H1 (cell line): ENCODE results near the gene CDX2. TPM values are rescaled to one million over a fixed set of nuclear protein-coding genes. Genes with fewer than 3 reads are reported as not detected.

Experiments
- ASH2L ChIP-seq: fragments of 200-600, 300-600 bp; sonication (generic); IDR thresholded peaks from one replicate; pipeline ENCODE4 v1.7.1; 2017; ENCODE audit warnings: low read length
- BACH1 ChIP-seq: IDR thresholded peaks from 2 replicates; pipeline ENCODE4 v1.6.1; 2012; ENCODE audit warnings: low read length, improper control_type of control experiment
- CTCF ChIP-seq, 3 experiments: IDR thresholded peaks; 1 replicate in 2 of 3; 2 replicates in 1 of 3; pipeline versions ENCODE4 v1.5.1 to v1.6.1; 2011; ENCODE audit warnings: low read length in 3 of 3, mild to moderate bottlenecking in 3 of 3, inconsistent platforms in 2 of 3, low read depth in 1 of 3, moderate library complexity in 1 of 3; ENCODE audit not compliant: insufficient read depth in 1 of 3; ENCODE audit errors: control extremely low read depth in 1 of 3
- EZH2 ChIP-seq: fragments of 200-600 bp; sonication (generic); IDR thresholded peaks from 2 replicates; pipeline ENCODE4 v1.7.1; 2012; ENCODE audit warnings: low read depth, mild to moderate bottlenecking, moderate library complexity, low read length, inconsistent platforms; ENCODE audit not compliant: severe bottlenecking
- GABPA ChIP-seq: IDR thresholded peaks from 2 replicates; pipeline ENCODE4 v1.6.1; 2011; ENCODE audit warnings: mild to moderate bottlenecking, low read length, moderate library complexity, borderline replicate concordance; ENCODE audit not compliant: insufficient read depth
- GTF2F1 ChIP-seq: IDR thresholded peaks from 2 replicates; pipeline ENCODE4 v1.6.1; 2012; ENCODE audit warnings: low read depth, low read length, improper control_type of control experiment, borderline replicate concordance
- JUND ChIP-seq: IDR thresholded peaks from 2 replicates; pipeline ENCODE4 v1.6.1; 2011; ENCODE audit warnings: mild to moderate bottlenecking, improper control_type of control experiment, low read length
- KDM5A ChIP-seq: fragments of 200-600 bp; IDR thresholded peaks from 2 replicates; pipeline ENCODE4 v1.7.1; 2012; ENCODE audit warnings: mild to moderate bottlenecking, low read length, inconsistent platforms, mixed read lengths
- MAFK ChIP-seq: IDR thresholded peaks from 2 replicates; pipeline ENCODE4 v1.6.1; 2012; ENCODE audit warnings: low read depth, mild to moderate bottlenecking, improper control_type of control experiment, low read length
- MAX ChIP-seq: IDR thresholded peaks from 2 replicates; pipeline ENCODE4 v1.6.1; 2012; ENCODE audit warnings: inconsistent platforms
- NANOG ChIP-seq: IDR thresholded peaks from 2 replicates; pipeline ENCODE4 v1.6.1; 2011; ENCODE audit warnings: low read length, low read depth, mild to moderate bottlenecking, inconsistent platforms; ENCODE audit not compliant: insufficient read depth, poor library complexity, severe bottlenecking
- NRF1 ChIP-seq: IDR thresholded peaks from 2 replicates; pipeline ENCODE4 v1.6.1; 2011; ENCODE audit warnings: mild to moderate bottlenecking, low read depth, low read length, improper control_type of control experiment
- POLR2A ChIP-seq, 2 experiments: IDR thresholded peaks; 1 replicate in 1 of 2; 2 replicates in 1 of 2; pipeline ENCODE4 v1.6.1; 2011; ENCODE audit warnings: low read depth in 2 of 2, low read length in 2 of 2, mild to moderate bottlenecking in 2 of 2; ENCODE audit errors: control extremely low read depth in 1 of 2
- POU5F1 ChIP-seq: IDR thresholded peaks from 2 replicates; pipeline ENCODE4 v1.6.1; 2011; ENCODE audit warnings: low read depth, mild to moderate bottlenecking, low read length, moderate library complexity
- RNF2 ChIP-seq: fragments of 200-900, 300-1000 bp; sonication (generic); IDR thresholded peaks from 2 replicates; pipeline ENCODE4 v1.7.1; 2016; ENCODE audit warnings: borderline replicate concordance, low read depth, mild to moderate bottlenecking, antibody characterized with exemption, low read length; ENCODE audit not compliant: poor library complexity, severe bottlenecking; ENCODE audit errors: missing control alignments
- RXRA ChIP-seq: IDR thresholded peaks from 2 replicates; pipeline ENCODE4 v1.6.1; 2011; ENCODE audit warnings: low read depth, mild to moderate bottlenecking, low read length, moderate library complexity; ENCODE audit not compliant: insufficient read depth
- SAP30 ChIP-seq: fragments of 300-600 bp; sonication (generic); IDR thresholded peaks from 2 replicates; pipeline ENCODE4 v1.7.1; 2012; ENCODE audit warnings: low read length, moderate library complexity, mild to moderate bottlenecking, inconsistent platforms; ENCODE audit not compliant: insufficient read depth, insufficient replicate concordance
- SRF ChIP-seq: IDR thresholded peaks from 2 replicates; pipeline ENCODE4 v1.6.1; 2011; ENCODE audit warnings: mild to moderate bottlenecking, low read depth, low read length, moderate library complexity
- SUZ12 ChIP-seq: fragments of 200-600 bp; sonication (generic); IDR thresholded peaks from 2 replicates; pipeline ENCODE4 v1.6.1; 2012; ENCODE audit warnings: mild to moderate bottlenecking, inconsistent platforms, low read length, moderate library complexity, mixed read lengths
- TCF12 ChIP-seq: IDR thresholded peaks from 2 replicates; pipeline ENCODE4 v1.6.1; 2011; ENCODE audit warnings: low read depth, mild to moderate bottlenecking, low read length
- YY1 ChIP-seq: IDR thresholded peaks from 2 replicates; pipeline ENCODE4 v1.6.1; 2011; ENCODE audit warnings: low read depth, mild to moderate bottlenecking, low read length
- polyA plus RNA-seq, 7 experiments: library from polyadenylated mRNA; depleted of rRNA in 3 of 7; stranded (reverse) in 5 of 7; unstranded in 2 of 7; fragments of >200 nt in 5 of 7; fragments of 200-250 nt in 2 of 7; gene quantifications; 1 replicate in 5 of 7; 2 replicates in 1 of 7; 4 replicates in 1 of 7; pipeline versions ENCODE4 v1.2.1 to v1.2.3, GENCODE V29; 2011 to 2013; ENCODE audit warnings: missing spikeins in 2 of 7, mixed read lengths in 2 of 7
- total RNA-seq: library from RNA; stranded (reverse); fragmentation: NEBNext Ultra II Directional; extraction: Animal tissue kit (Norgen Biotek cat#: 25700); gene quantifications from 2 replicates; pipeline ENCODE4 v1.2.1, GENCODE V29; 2021

Gene CDX2
- total and polyA plus RNA-seq, 2 of the 8 experiments (the other 6 are each of a cell fraction or from before 2014, with no cell fraction given), result 0.09 TPM; not detected in 1

- TF ChIP-seq CTCF (IDR thresholded peaks at IDR 0.05; ENCODE audit: control extremely low read depth in 1 of 3, insufficient read depth in 1 of 3, low read depth in 1 of 3, low read length in 3 of 3) (no peak), TCF12 (peak; percentile 97), GABPA (no peak), SRF (no peak), BACH1 (no peak), JUND (no peak), POLR2A (IDR thresholded peaks at IDR 0.05; ENCODE audit: control extremely low read depth in 1 of 2, low read depth in 2 of 2, low read length in 2 of 2) (no peak), SUZ12 (peak; percentile 74), NANOG (peak; percentile 77), GTF2F1 (no peak), POU5F1 (peak; percentile 65; the same call in 1 of the 2 replicates), RNF2 (peak; percentile 81), SAP30 (no peak), MAFK (no peak), EZH2 (peak; percentile 67), NRF1 (no peak), ASH2L (peak; percentile 41), MAX (peak; percentile 16; the same call in 1 of the 2 replicates), YY1 (peak; percentile 61), RXRA (no peak), KDM5A (no peak)
These were observed 7.7 kb downstream of the CDX2 start (continued) for GRCh38 chr13:27961227-27962085.
